HCT116 (cell line): Measurements from ENCODE around the gene SNN.

ENCODE experiments used
- CEBPB ChIP-seq: IDR thresholded peaks from 2 replicates; pipeline ENCODE4 v1.6.1; 2012; ENCODE audit warnings: low read depth
- ELF1 ChIP-seq: IDR thresholded peaks from 2 replicates; pipeline ENCODE4 v1.6.1; 2012; ENCODE audit warnings: low read depth, borderline replicate concordance
- EZH2 ChIP-seq: fragments of 200-600 bp; sonication (generic); IDR thresholded peaks from 2 replicates; pipeline ENCODE4 v1.6.1; 2017; ENCODE audit warnings: antibody characterized with exemption, mixed run types
- EZH2phosphoT487 ChIP-seq: fragments of 200-600 bp; IDR thresholded peaks from 2 replicates; pipeline ENCODE4 v1.6.1; 2018; ENCODE audit warnings: antibody characterized with exemption, borderline replicate concordance
- POLR2A ChIP-seq: IDR thresholded peaks from 2 replicates; pipeline ENCODE4 v1.7.0; 2011; ENCODE audit warnings: borderline replicate concordance; ENCODE audit not compliant: insufficient read depth, insufficient read length; ENCODE audit errors: extremely low read depth
- POLR2AphosphoS5 ChIP-seq: IDR thresholded peaks from 2 replicates; pipeline ENCODE4 v1.6.1; 2011; ENCODE audit warnings: mild to moderate bottlenecking, low read depth, low read length, moderate library complexity
- SIN3A ChIP-seq: IDR thresholded peaks from 2 replicates; pipeline ENCODE4 v1.6.1; 2012; ENCODE audit warnings: low read depth
- SP1 ChIP-seq: IDR thresholded peaks from 2 replicates; pipeline ENCODE4 v1.6.1; 2012; ENCODE audit warnings: low read depth
- SRF ChIP-seq: IDR thresholded peaks from 2 replicates; pipeline ENCODE4 v1.6.1; 2012; ENCODE audit warnings: low read depth
- TCF7L2 ChIP-seq: IDR thresholded peaks from 2 replicates; pipeline ENCODE4 v1.7.0; 2011; ENCODE audit warnings: borderline replicate concordance, inconsistent platforms; ENCODE audit not compliant: insufficient read depth, insufficient read length; ENCODE audit errors: extremely low read depth
- TF ChIP-seq, protein P1 (sequence below), 3 experiments: fragments of 200-600 bp in 1 of 3; sonication (generic) in 1 of 3; IDR thresholded peaks in 2 of 3; conservative IDR thresholded peaks in 1 of 3; 2 replicates each; pipeline ENCODE4 v1.5.1; 2012 to 2017; ENCODE audit warnings: low read depth in 2 of 3, low read length in 2 of 3, antibody characterized with exemption in 1 of 3, borderline replicate concordance in 1 of 3, control low read depth in 1 of 3, mild to moderate bottlenecking in 1 of 3, mixed read lengths in 1 of 3, mixed run types in 1 of 3, moderate library complexity in 1 of 3; ENCODE audit not compliant: insufficient read depth in 1 of 3
- TF ChIP-seq, protein P2 (sequence below): IDR thresholded peaks from 2 replicates; pipeline ENCODE4 v1.6.1; 2011; ENCODE audit warnings: mild to moderate bottlenecking, low read length, moderate library complexity; ENCODE audit not compliant: insufficient replicate concordance; ENCODE audit errors: extremely low read depth
- TF ChIP-seq, protein P3 (sequence below): IDR thresholded peaks from 2 replicates; pipeline ENCODE4 v1.6.1; 2012; ENCODE audit warnings: low read depth
- TF ChIP-seq, protein P4 (sequence below): IDR thresholded peaks from 2 replicates; pipeline ENCODE4 v1.6.1; 2012

DNA sequence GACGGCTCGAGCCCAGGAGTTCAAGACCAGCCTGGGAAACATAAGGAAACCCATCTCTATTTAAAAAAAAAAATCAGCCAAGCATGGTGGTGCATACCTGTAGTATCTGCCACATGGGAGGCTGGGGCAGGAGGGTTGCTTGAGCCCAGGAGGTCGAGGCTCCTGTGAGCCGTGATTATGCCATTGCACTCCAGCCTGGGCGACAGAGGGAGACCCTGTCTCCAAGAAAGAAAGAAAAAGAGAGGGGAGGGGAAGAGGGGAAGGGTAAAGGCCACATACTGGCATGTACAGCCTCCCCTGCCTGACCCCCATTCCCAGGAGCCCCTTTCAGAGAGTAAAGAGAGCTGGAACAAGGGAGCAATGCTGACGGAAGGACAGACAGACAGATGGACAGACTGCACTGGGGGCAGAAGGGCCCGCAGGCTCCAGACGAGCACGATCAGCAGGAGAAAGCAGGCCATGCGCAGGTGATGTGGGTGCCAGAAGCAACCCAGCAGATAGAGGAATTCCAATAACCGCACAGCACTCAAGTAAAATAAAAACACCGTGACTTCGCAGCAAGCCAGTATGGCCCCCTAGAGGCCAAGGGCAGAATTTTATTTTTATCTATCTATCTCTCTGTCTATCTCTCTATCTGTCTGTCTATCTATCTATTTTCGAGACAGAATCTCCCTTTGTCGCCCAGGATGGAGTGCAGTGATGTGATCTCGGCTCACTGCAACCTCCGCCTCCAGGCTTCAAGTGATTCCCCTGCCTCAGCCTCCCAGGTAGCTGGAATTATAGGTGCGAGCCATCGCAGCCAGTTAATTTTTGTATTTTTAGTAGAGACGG, 27.1 kb upstream of the SNN start:
- TF ChIP-seq, protein P1, sequence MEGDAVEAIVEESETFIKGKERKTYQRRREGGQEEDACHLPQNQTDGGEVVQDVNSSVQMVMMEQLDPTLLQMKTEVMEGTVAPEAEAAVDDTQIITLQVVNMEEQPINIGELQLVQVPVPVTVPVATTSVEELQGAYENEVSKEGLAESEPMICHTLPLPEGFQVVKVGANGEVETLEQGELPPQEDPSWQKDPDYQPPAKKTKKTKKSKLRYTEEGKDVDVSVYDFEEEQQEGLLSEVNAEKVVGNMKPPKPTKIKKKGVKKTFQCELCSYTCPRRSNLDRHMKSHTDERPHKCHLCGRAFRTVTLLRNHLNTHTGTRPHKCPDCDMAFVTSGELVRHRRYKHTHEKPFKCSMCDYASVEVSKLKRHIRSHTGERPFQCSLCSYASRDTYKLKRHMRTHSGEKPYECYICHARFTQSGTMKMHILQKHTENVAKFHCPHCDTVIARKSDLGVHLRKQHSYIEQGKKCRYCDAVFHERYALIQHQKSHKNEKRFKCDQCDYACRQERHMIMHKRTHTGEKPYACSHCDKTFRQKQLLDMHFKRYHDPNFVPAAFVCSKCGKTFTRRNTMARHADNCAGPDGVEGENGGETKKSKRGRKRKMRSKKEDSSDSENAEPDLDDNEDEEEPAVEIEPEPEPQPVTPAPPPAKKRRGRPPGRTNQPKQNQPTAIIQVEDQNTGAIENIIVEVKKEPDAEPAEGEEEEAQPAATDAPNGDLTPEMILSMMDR (IDR thresholded peaks at IDR 0.05 in 2 of 3, conservative IDR thresholded peaks at IDR 0.05 in 1 of 3; ENCODE audit: borderline replicate concordance in 1 of 3, insufficient read depth in 1 of 3, low read depth in 2 of 3, low read length in 2 of 3): peak; percentile 67 to 93 (median 78)
- TF ChIP-seq POLR2A: no peak
- TF ChIP-seq POLR2AphosphoS5: no peak
- TF ChIP-seq EZH2phosphoT487: no peak
- TF ChIP-seq, protein P2, sequence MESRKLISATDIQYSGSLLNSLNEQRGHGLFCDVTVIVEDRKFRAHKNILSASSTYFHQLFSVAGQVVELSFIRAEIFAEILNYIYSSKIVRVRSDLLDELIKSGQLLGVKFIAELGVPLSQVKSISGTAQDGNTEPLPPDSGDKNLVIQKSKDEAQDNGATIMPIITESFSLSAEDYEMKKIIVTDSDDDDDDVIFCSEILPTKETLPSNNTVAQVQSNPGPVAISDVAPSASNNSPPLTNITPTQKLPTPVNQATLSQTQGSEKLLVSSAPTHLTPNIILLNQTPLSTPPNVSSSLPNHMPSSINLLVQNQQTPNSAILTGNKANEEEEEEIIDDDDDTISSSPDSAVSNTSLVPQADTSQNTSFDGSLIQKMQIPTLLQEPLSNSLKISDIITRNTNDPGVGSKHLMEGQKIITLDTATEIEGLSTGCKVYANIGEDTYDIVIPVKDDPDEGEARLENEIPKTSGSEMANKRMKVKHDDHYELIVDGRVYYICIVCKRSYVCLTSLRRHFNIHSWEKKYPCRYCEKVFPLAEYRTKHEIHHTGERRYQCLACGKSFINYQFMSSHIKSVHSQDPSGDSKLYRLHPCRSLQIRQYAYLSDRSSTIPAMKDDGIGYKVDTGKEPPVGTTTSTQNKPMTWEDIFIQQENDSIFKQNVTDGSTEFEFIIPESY: no peak
- TF ChIP-seq SP1: no peak
- TF ChIP-seq, protein P3, sequence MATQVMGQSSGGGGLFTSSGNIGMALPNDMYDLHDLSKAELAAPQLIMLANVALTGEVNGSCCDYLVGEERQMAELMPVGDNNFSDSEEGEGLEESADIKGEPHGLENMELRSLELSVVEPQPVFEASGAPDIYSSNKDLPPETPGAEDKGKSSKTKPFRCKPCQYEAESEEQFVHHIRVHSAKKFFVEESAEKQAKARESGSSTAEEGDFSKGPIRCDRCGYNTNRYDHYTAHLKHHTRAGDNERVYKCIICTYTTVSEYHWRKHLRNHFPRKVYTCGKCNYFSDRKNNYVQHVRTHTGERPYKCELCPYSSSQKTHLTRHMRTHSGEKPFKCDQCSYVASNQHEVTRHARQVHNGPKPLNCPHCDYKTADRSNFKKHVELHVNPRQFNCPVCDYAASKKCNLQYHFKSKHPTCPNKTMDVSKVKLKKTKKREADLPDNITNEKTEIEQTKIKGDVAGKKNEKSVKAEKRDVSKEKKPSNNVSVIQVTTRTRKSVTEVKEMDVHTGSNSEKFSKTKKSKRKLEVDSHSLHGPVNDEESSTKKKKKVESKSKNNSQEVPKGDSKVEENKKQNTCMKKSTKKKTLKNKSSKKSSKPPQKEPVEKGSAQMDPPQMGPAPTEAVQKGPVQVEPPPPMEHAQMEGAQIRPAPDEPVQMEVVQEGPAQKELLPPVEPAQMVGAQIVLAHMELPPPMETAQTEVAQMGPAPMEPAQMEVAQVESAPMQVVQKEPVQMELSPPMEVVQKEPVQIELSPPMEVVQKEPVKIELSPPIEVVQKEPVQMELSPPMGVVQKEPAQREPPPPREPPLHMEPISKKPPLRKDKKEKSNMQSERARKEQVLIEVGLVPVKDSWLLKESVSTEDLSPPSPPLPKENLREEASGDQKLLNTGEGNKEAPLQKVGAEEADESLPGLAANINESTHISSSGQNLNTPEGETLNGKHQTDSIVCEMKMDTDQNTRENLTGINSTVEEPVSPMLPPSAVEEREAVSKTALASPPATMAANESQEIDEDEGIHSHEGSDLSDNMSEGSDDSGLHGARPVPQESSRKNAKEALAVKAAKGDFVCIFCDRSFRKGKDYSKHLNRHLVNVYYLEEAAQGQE: no peak
- TF ChIP-seq, protein P4, sequence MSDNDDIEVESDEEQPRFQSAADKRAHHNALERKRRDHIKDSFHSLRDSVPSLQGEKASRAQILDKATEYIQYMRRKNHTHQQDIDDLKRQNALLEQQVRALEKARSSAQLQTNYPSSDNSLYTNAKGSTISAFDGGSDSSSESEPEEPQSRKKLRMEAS: no peak
- no peak for TF ChIP-seq ELF1
- no peak for TF ChIP-seq EZH2
- no peak for TF ChIP-seq TCF7L2
- no peak for TF ChIP-seq SIN3A
- TF ChIP-seq CEBPB: no peak
- no peak for TF ChIP-seq SRF
